CD4-positive, alpha-beta T cell treated with Interleukin-15 for 1 hour (primary cell): ENCODE results near the gene MTAP.
A peak's percentile ranks its signal among the peaks of the same experiment; 100 is the strongest.

Source experiments
- DNase-seq: peaks from one replicate; pipeline ENCODE4 v3.0.0-alpha.2; 2020

The MTAP gene

GRCh38 chr9:21806644-21807043 lies 4.2 kb downstream of the MTAP start:
- no peak for DNase-seq

GRCh38 chr9:21810388-21810787 lies 8.0 kb downstream of the MTAP start:
- DNase-seq: no peak

- DNase-seq: no peak
Observed at GRCh38 chr9:21810881-21811280, 8.4 kb downstream of the MTAP start.

- no peak for DNase-seq
Observed at GRCh38 chr9:21811914-21812313, 9.5 kb downstream of the MTAP start.

- no peak for DNase-seq
Observed at GRCh38 chr9:21812415-21812814, 10.0 kb downstream of the MTAP start.

GRCh38 chr9:21812946-21813568 lies 10.6 kb downstream of the MTAP start:
- peak; percentile 61 for DNase-seq

- DNase-seq: peak; percentile 58
Observed at GRCh38 chr9:21813575-21814473, 11.4 kb downstream of the MTAP start.

- no peak for DNase-seq
Observed at GRCh38 chr9:21815643-21816042, 13.2 kb downstream of the MTAP start.

- peak; percentile 37 for DNase-seq
Observed at GRCh38 chr9:21817176-21817575, 14.7 kb downstream of the MTAP start.

GRCh38 chr9:21825637-21826036 lies 23.2 kb downstream of the MTAP start:
- no peak for DNase-seq

GRCh38 chr9:21828853-21829410 lies 26.5 kb downstream of the MTAP start:
- DNase-seq: no peak

GRCh38 chr9:21830589-21830988 lies 28.2 kb downstream of the MTAP start:
- DNase-seq: no peak

GRCh38 chr9:21831841-21832509 lies 29.5 kb downstream of the MTAP start:
- peak; percentile 68 for DNase-seq

GRCh38 chr9:21833090-21833801 lies 30.8 kb downstream of the MTAP start:
- peak; percentile 26 for DNase-seq

GRCh38 chr9:21835121-21835520 lies 32.7 kb downstream of the MTAP start:
- no peak for DNase-seq

- DNase-seq: no peak
Observed at GRCh38 chr9:21836437-21837161, 34.2 kb downstream of the MTAP start.

GRCh38 chr9:21837501-21837900 lies 35.1 kb downstream of the MTAP start:
- DNase-seq: no peak

- DNase-seq: no peak
Observed at GRCh38 chr9:21840647-21841046, 38.2 kb downstream of the MTAP start.

- no peak for DNase-seq
Observed at GRCh38 chr9:21841133-21841532, 38.7 kb downstream of the MTAP start.

GRCh38 chr9:21848615-21849014 lies 46.2 kb downstream of the MTAP start:
- DNase-seq: no peak

- DNase-seq: no peak
Observed at GRCh38 chr9:21852754-21853153, 50.3 kb downstream of the MTAP start.

- no peak for DNase-seq
Observed at GRCh38 chr9:21853414-21853813, 51.0 kb downstream of the MTAP start.
